H1 (cell line): ENCODE results near the gene CDH18. TPM values are rescaled to one million over a fixed set of nuclear protein-coding genes. Genes with fewer than 3 reads are reported as not detected.

Experiments used
- CTCF ChIA-PET: fragments of 300-600 bp; sonication (Branson Sonifier 250); formaldehyde crosslinking; loops from one replicate; lab custom pipeline; 2021; ENCODE audit not compliant: partially characterized antibody; lab: Charles Lee
- POLR2A ChIA-PET: fragments of 300-600 bp; sonication (Branson Sonifier 250); formaldehyde crosslinking; loops from one replicate; lab custom pipeline; 2021; ENCODE audit warnings: inconsistent platforms; ENCODE audit not compliant: partially characterized antibody; lab: Charles Lee
- DNase-seq, 2 experiments: peaks; one replicate each; pipeline versions ENCODE4 v3.0.0 to v3.0.0-alpha.2; 2010 to 2022; ENCODE audit warnings: low spot score in 2 of 2, low read depth in 1 of 2, mixed read lengths in 1 of 2
- FAIRE-seq: peaks from 2 replicates; lab custom pipeline; 2011; peaks lifted over from hg19 to GRCh38; lab: Jason Lieb, UNC
- H2AFZ ChIP-seq: 2 replicates; pipeline ENCODE4 v1.8.1; 2012; ENCODE audit warnings: low read length, inconsistent platforms
- H2AK5ac ChIP-seq: 2 replicates; pipeline ENCODE4 v1.6.1; 2013; ENCODE audit warnings: low read depth, low read length
- H2BK120ac ChIP-seq: replicated peaks from 2 replicates; pipeline ENCODE3; 2013; ENCODE audit warnings: low read depth, low read length, inconsistent platforms
- H2BK12ac ChIP-seq: 2 replicates; pipeline ENCODE4 v1.6.1; 2013; ENCODE audit warnings: low read depth, low read length
- H2BK15ac ChIP-seq: 2 replicates; pipeline ENCODE4 v1.6.1; 2013; ENCODE audit warnings: low read length
- H2BK20ac ChIP-seq: 2 replicates; pipeline ENCODE4 v1.6.1; 2013; ENCODE audit warnings: low read length
- H2BK5ac ChIP-seq: 2 replicates; pipeline ENCODE4 v1.6.1; 2013; ENCODE audit warnings: low read depth, low read length
- H3K14ac ChIP-seq: 2 replicates; pipeline ENCODE4 v1.6.1; 2013; ENCODE audit warnings: inconsistent platforms; ENCODE audit not compliant: insufficient read length
- H3K18ac ChIP-seq: 2 replicates; pipeline ENCODE4 v1.6.1; 2013; ENCODE audit warnings: low read length; ENCODE audit errors: extremely low read depth
- H3K23ac ChIP-seq: 2 replicates; pipeline ENCODE4 v1.6.1; 2013; ENCODE audit warnings: inconsistent platforms; ENCODE audit not compliant: insufficient read length
- H3K23me2 ChIP-seq: 2 replicates; pipeline ENCODE4 v1.6.1; 2013; ENCODE audit warnings: low read depth, low read length
- H3K27ac ChIP-seq: 2 replicates; pipeline ENCODE4 v1.6.1; 2011; ENCODE audit warnings: low read depth, low read length, inconsistent platforms
- H3K27me3 ChIP-seq, 4 experiments: replicated peaks in 1 of 4; 1 replicate in 1 of 4; 2 replicates in 3 of 4; pipeline versions ENCODE4 v1.6.1 to v1.8.1; 2011 to 2013; ENCODE audit warnings: low read length in 3 of 4, mild to moderate bottlenecking in 3 of 4, inconsistent platforms in 2 of 4, mixed read lengths in 2 of 4, moderate library complexity in 1 of 4; ENCODE audit not compliant: control insufficient read depth in 3 of 4, insufficient read depth in 3 of 4; ENCODE audit errors: extremely low read depth in 1 of 4
- H3K36me3 ChIP-seq, 4 experiments: 2 replicates each; pipeline versions ENCODE4 v1.6.1 to v1.8.1; 2011 to 2013; ENCODE audit warnings: mild to moderate bottlenecking in 4 of 4, low read length in 3 of 4, moderate library complexity in 2 of 4, control low read depth in 1 of 4, inconsistent platforms in 1 of 4; ENCODE audit not compliant: insufficient read depth in 4 of 4, control insufficient read depth in 2 of 4
- H3K4ac ChIP-seq: replicated peaks from 2 replicates; pipeline ENCODE3; 2013; ENCODE audit warnings: low read length, low read depth, mixed read lengths, inconsistent platforms; ENCODE audit not compliant: insufficient read length
- H3K4me1 ChIP-seq, 4 experiments: replicated peaks in 1 of 4; 1 replicate in 1 of 4; 2 replicates in 3 of 4; pipeline versions ENCODE4 v1.6.1 to v1.8.1; 2011 to 2013; ENCODE audit warnings: low read length in 3 of 4, inconsistent platforms in 2 of 4, mixed read lengths in 1 of 4; ENCODE audit not compliant: insufficient read depth in 4 of 4, control insufficient read depth in 3 of 4
- H3K4me2 ChIP-seq, 2 experiments: 2 replicates each; pipeline versions ENCODE4 v1.6.1 to v1.8.1; 2011 to 2013; ENCODE audit warnings: low read depth in 2 of 2, low read length in 2 of 2, control low read depth in 1 of 2, inconsistent platforms in 1 of 2, mild to moderate bottlenecking in 1 of 2; ENCODE audit not compliant: insufficient read depth in 1 of 2
- H3K4me3 ChIP-seq, 4 experiments: fragments of 200-600, 300-600 bp in 1 of 4; sonication (generic), shearing (Covaris generic), sonication (Bioruptor Twin) in 1 of 4; 2 replicates each; pipeline versions ENCODE4 v1.5.1 to v1.8.1; 2011 to 2016; ENCODE audit warnings: low read length in 4 of 4, low read depth in 3 of 4, control low read depth in 2 of 4, inconsistent platforms in 2 of 4, mild to moderate bottlenecking in 2 of 4, mixed read lengths in 1 of 4, moderate library complexity in 1 of 4; ENCODE audit not compliant: insufficient read depth in 2 of 4; ENCODE audit errors: extremely low read depth in 1 of 4
- H3K56ac ChIP-seq: replicated peaks from 2 replicates; pipeline ENCODE3; 2013; ENCODE audit warnings: low read depth, mild to moderate bottlenecking, mixed read lengths, low read length, inconsistent platforms; ENCODE audit not compliant: insufficient read length
- H3K79me1 ChIP-seq: 2 replicates; pipeline ENCODE4 v1.6.1; 2013; ENCODE audit warnings: low read depth, low read length, control low read depth
- H3K79me2 ChIP-seq, 2 experiments: 2 replicates each; pipeline versions ENCODE4 v1.6.1 to v1.8.1; 2012 to 2013; ENCODE audit warnings: low read length in 2 of 2, mild to moderate bottlenecking in 2 of 2, inconsistent platforms in 1 of 2; ENCODE audit not compliant: insufficient read depth in 2 of 2, control insufficient read depth in 1 of 2
- H3K9ac ChIP-seq, 4 experiments: replicated peaks in 1 of 4; 1 replicate in 1 of 4; 2 replicates in 3 of 4; pipeline versions ENCODE4 v1.6.1 to v1.8.1; 2011 to 2013; ENCODE audit warnings: low read depth in 3 of 4, low read length in 3 of 4, control low read depth in 2 of 4, mild to moderate bottlenecking in 2 of 4, moderate library complexity in 2 of 4, inconsistent platforms in 1 of 4; ENCODE audit errors: extremely low read depth in 1 of 4
- H3K9me3 ChIP-seq, 2 experiments: 2 replicates each; pipeline versions ENCODE4 v1.6.1 to v1.8.1; 2012 to 2013; ENCODE audit warnings: mild to moderate bottlenecking in 2 of 2, moderate library complexity in 2 of 2, control low read depth in 1 of 2, inconsistent platforms in 1 of 2, low read depth in 1 of 2, low read length in 1 of 2, mixed read lengths in 1 of 2; ENCODE audit not compliant: insufficient read depth in 2 of 2
- H4K20me1 ChIP-seq, 2 experiments: replicated peaks in 1 of 2; 2 replicates each; pipeline versions ENCODE3 to v1.8.1; 2011 to 2013; ENCODE audit warnings: inconsistent platforms in 2 of 2, low read length in 2 of 2, mild to moderate bottlenecking in 1 of 2; ENCODE audit not compliant: insufficient read depth in 2 of 2, control insufficient read depth in 1 of 2
- H4K5ac ChIP-seq: 2 replicates; pipeline ENCODE4 v1.6.1; 2013; ENCODE audit warnings: low read length, low read depth, mixed read lengths, inconsistent platforms; ENCODE audit not compliant: insufficient read length
- H4K8ac ChIP-seq: 2 replicates; pipeline ENCODE4 v1.8.0; 2013; ENCODE audit warnings: mild to moderate bottlenecking, moderate library complexity, low read length, inconsistent platforms; ENCODE audit not compliant: insufficient read depth; ENCODE audit errors: extremely low read depth
- H4K91ac ChIP-seq: replicated peaks from 2 replicates; pipeline ENCODE3; 2013; ENCODE audit warnings: low read length, mixed read lengths, inconsistent platforms; ENCODE audit not compliant: insufficient read length
- BCL11A ChIP-seq, 2 experiments: IDR thresholded peaks; one replicate each; pipeline ENCODE4 v1.6.1; 2011; ENCODE audit warnings: low read depth in 2 of 2, low read length in 2 of 2, mild to moderate bottlenecking in 2 of 2
- CBX5 ChIP-seq: fragments of 300-800, 300-1000 bp; sonication (generic); IDR thresholded peaks from 2 replicates; pipeline ENCODE4 v1.7.1; 2016; ENCODE audit warnings: antibody characterized with exemption, low read length, low read depth
- GABPA ChIP-seq: IDR thresholded peaks from 2 replicates; pipeline ENCODE4 v1.6.1; 2011; ENCODE audit warnings: mild to moderate bottlenecking, low read length, moderate library complexity, borderline replicate concordance; ENCODE audit not compliant: insufficient read depth
- KDM4A ChIP-seq: IDR thresholded peaks from one replicate; pipeline ENCODE4 v1.7.1; 2012; ENCODE audit warnings: low read depth, mild to moderate bottlenecking, moderate library complexity, low read length, inconsistent platforms; ENCODE audit not compliant: severe bottlenecking
- POLR2A ChIP-seq, 2 experiments: IDR thresholded peaks; 1 replicate in 1 of 2; 2 replicates in 1 of 2; pipeline ENCODE4 v1.6.1; 2011; ENCODE audit warnings: low read depth in 2 of 2, low read length in 2 of 2, mild to moderate bottlenecking in 2 of 2; ENCODE audit errors: control extremely low read depth in 1 of 2
- SIX5 ChIP-seq: IDR thresholded peaks from 2 replicates; pipeline ENCODE4 v1.6.1; 2011; ENCODE audit warnings: mild to moderate bottlenecking, low read depth, low read length
- SP1 ChIP-seq: IDR thresholded peaks from 2 replicates; pipeline ENCODE4 v1.6.1; 2011; ENCODE audit warnings: low read depth, low read length
- SUZ12 ChIP-seq: fragments of 200-600 bp; sonication (generic); IDR thresholded peaks from 2 replicates; pipeline ENCODE4 v1.6.1; 2012; ENCODE audit warnings: mild to moderate bottlenecking, inconsistent platforms, low read length, moderate library complexity, mixed read lengths
- TCF12 ChIP-seq: IDR thresholded peaks from 2 replicates; pipeline ENCODE4 v1.6.1; 2011; ENCODE audit warnings: low read depth, mild to moderate bottlenecking, low read length
- ZNF274 ChIP-seq: IDR thresholded peaks from 2 replicates; pipeline ENCODE4 v1.7.0; 2012; ENCODE audit warnings: low read length, borderline replicate concordance; ENCODE audit errors: extremely low read depth
- polyA plus RNA-seq, 7 experiments: library from polyadenylated mRNA; depleted of rRNA in 3 of 7; stranded (reverse) in 5 of 7; unstranded in 2 of 7; fragments of >200 nt in 5 of 7; fragments of 200-250 nt in 2 of 7; gene quantifications; 1 replicate in 5 of 7; 2 replicates in 1 of 7; 4 replicates in 1 of 7; pipeline versions ENCODE4 v1.2.1 to v1.2.3, GENCODE V29; 2011 to 2013; ENCODE audit warnings: missing spikeins in 2 of 7, mixed read lengths in 2 of 7
- total RNA-seq: library from RNA; stranded (reverse); fragmentation: NEBNext Ultra II Directional; extraction: Animal tissue kit (Norgen Biotek cat#: 25700); gene quantifications from 2 replicates; pipeline ENCODE4 v1.2.1, GENCODE V29; 2021

The CDH18 gene
- total and polyA plus RNA-seq, 2 of the 8 experiments (the other 6 are each of a cell fraction or from before 2014, with no cell fraction given): 0.30 to 0.32 TPM

DNA sequence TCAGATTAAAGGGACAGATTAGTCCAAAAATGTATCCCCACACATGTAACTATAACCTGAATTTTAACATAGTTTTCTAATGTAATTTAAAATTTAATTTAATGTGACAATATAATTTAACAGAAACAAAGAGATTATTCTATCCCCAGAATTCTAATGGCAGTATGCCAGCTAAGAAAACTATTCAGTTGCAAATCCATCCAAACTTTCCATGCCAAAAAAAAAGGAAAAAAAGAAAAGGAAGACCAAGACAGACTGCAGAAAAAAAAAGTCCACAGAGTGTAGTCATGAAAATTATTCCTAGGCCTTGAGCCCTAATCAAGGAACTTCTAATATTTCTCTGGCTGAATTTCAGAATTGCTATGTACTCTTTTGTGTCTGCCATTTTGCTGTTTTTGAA, 217.6 kb downstream of the CDH18 start:
- Histone ChIP-seq H3K4me2 (no peak overlapping the region; a peak in 1 of 4 replicates), H2BK20ac (no peak overlapping the region), H3K9me3 (no peaks in the 10 kb centered on the region), H3K23me2 (no peaks in the 10 kb centered on the region), H3K14ac (no peak overlapping the region), H4K20me1 (no peaks in the 10 kb centered on the region), H2BK12ac (no peak overlapping the region), H4K8ac (no peak overlapping the region), H3K27ac (no peak overlapping the region), H3K4me1 (peaks cover 0 to 30% (median 10%) of the 10 kb centered on the region in 4 experiments; a peak in 5 of 7 replicates), H3K9ac (no peak overlapping the region), H3K79me2 (no peaks in the 10 kb centered on the region), H3K18ac (no peak overlapping the region), H3K4me3 (no peak overlapping the region; a peak in 1 of 8 replicates), H2AFZ (no peak overlapping the region), H4K5ac (peak overlapping the region; percentile 90), H3K36me3 (no peaks in the 10 kb centered on the region), H2AK5ac (no peak overlapping the region), H2BK120ac (no peak overlapping the region), H2BK15ac (no peak overlapping the region), H3K79me1 (no peaks in the 10 kb centered on the region), H3K23ac (no peak overlapping the region), H3K4ac (no peak overlapping the region), H2BK5ac (no peak overlapping the region), H4K91ac (no peak overlapping the region), H3K27me3 (no peaks in the 10 kb centered on the region), H3K56ac (no peak overlapping the region)
- DNase-seq (no peak), FAIRE-seq (no peak)
- ChIA-PET POLR2A (no interaction called here), CTCF (no interaction called here)
- TF ChIP-seq SUZ12: no peak
- no peak for TF ChIP-seq SIX5
- no peak for TF ChIP-seq KDM4A
- no peak for TF ChIP-seq GABPA
- TF ChIP-seq ZNF274: no peak
- TF ChIP-seq POLR2A (IDR thresholded peaks at IDR 0.05; ENCODE audit: control extremely low read depth in 1 of 2, low read depth in 2 of 2, low read length in 2 of 2): no peak
- TF ChIP-seq BCL11A (IDR thresholded peaks at IDR 0.05; ENCODE audit: low read depth in 2 of 2, low read length in 2 of 2): no peak
- TF ChIP-seq TCF12: no peak
- TF ChIP-seq SP1: no peak
- TF ChIP-seq CBX5: no peak
